ENCODE data around the gene PPP6R3. TPM values are rescaled to one million over a fixed set of nuclear protein-coding genes. Genes with fewer than 3 reads are reported as not detected.

The PPP6R3 gene
- total and polyA plus RNA-seq, 2 donors (not counting 3 experiments of a cell fraction or from before 2014, with no cell fraction given) = 31.7 to 98.8 TPM

- intact Hi-C loops (cut with micrococcal nuclease) (no loop called here), dilution Hi-C loops (cut with MboI; ENCODE audit: extremely low pct_ligation_motif_present, low sequenced_read_pairs) (no loop called here)
- ChIA-PET POLR2A (no interaction called here), CTCF (interaction anchor here (1.4 to 3.1 kb wide), 2 partner anchors 11 to 18 kb away, joined by 5 to 22 read pairs; no protein-coding TSS in a partner anchor)
- H4K20me1 ChIP-seq (replicated peaks; ENCODE audit: control insufficient read depth, extremely low read depth, insufficient read depth, low read length) = peaks cover 14% of the 10 kb centered on the region
- peaks cover 18% of the 10 kb centered on the region for H3K4me1 ChIP-seq (ENCODE audit: control insufficient read depth, extremely low read depth, insufficient read depth, low read length)
- FAIRE-seq (no peak), DNase-seq (ENCODE audit: low read depth, low spot score) (no peak)
- BruUV-seq (replicated peaks) = no TSS peak
- H3K4me2 ChIP-seq (ENCODE audit: insufficient read depth, low read length) = no peak overlapping the region
- TF ChIP-seq POLR2AphosphoS5 (IDR thresholded peaks at IDR 0.05; ENCODE audit: insufficient read depth, low read depth, low read length) (no peak), JUN (IDR thresholded peaks at IDR 0.05; ENCODE audit: borderline replicate concordance, insufficient read depth, insufficient read length, low read depth) (no peak), GATA2 (IDR thresholded peaks at IDR 0.05; ENCODE audit: insufficient read depth, insufficient read length, low read depth, low read length) (no peak), POLR2A (IDR thresholded peaks at IDR 0.05; ENCODE audit: low read depth, low read length) (no peak), MYC (IDR thresholded peaks at IDR 0.05; ENCODE audit: low read depth, low read length) (no peak), EZH2 (IDR thresholded peaks at IDR 0.05; ENCODE audit: borderline replicate concordance, low read depth, low read length, severe bottlenecking) (no peak), FOS (IDR thresholded peaks at IDR 0.05; ENCODE audit: borderline replicate concordance, insufficient read depth, low read length) (no peak)
- TF ChIP-seq, protein P1, sequence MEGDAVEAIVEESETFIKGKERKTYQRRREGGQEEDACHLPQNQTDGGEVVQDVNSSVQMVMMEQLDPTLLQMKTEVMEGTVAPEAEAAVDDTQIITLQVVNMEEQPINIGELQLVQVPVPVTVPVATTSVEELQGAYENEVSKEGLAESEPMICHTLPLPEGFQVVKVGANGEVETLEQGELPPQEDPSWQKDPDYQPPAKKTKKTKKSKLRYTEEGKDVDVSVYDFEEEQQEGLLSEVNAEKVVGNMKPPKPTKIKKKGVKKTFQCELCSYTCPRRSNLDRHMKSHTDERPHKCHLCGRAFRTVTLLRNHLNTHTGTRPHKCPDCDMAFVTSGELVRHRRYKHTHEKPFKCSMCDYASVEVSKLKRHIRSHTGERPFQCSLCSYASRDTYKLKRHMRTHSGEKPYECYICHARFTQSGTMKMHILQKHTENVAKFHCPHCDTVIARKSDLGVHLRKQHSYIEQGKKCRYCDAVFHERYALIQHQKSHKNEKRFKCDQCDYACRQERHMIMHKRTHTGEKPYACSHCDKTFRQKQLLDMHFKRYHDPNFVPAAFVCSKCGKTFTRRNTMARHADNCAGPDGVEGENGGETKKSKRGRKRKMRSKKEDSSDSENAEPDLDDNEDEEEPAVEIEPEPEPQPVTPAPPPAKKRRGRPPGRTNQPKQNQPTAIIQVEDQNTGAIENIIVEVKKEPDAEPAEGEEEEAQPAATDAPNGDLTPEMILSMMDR (IDR thresholded peaks at IDR 0.05; ENCODE audit: extremely low read depth in 1 of 2, insufficient read depth in 1 of 2, low read depth in 1 of 2, low read length in 2 of 2) = no peak
- TF ChIP-seq, protein P2, sequence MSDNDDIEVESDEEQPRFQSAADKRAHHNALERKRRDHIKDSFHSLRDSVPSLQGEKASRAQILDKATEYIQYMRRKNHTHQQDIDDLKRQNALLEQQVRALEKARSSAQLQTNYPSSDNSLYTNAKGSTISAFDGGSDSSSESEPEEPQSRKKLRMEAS (IDR thresholded peaks at IDR 0.05; ENCODE audit: insufficient read depth, insufficient read length) = no peak
- H3K27me3 ChIP-seq (ENCODE audit: control insufficient read depth in 2 of 2, insufficient read depth in 2 of 2, low read length in 2 of 2) = no peaks in the 10 kb centered on the region
- no peaks in the 10 kb centered on the region for H3K36me3 ChIP-seq (ENCODE audit: control insufficient read depth in 2 of 2, extremely low read depth in 1 of 2, insufficient read depth in 2 of 2, low read length in 2 of 2)
- no peak overlapping the region for H3K27ac ChIP-seq (ENCODE audit: insufficient read depth, low read depth, low read length)
- peaks cover 94% of the 10 kb centered on the region for H3K79me2 ChIP-seq (ENCODE audit: control insufficient read depth, insufficient read depth, low read length)
- no peak overlapping the region for H2AFZ ChIP-seq (ENCODE audit: low read depth, low read length)
- H3K9me1 ChIP-seq (replicated peaks; ENCODE audit: control insufficient read depth, extremely low read depth, insufficient read depth, low read length) = no peaks in the 10 kb centered on the region
- no peak overlapping the region for H3K9ac ChIP-seq (replicated peaks; ENCODE audit: extremely low read depth, insufficient read depth, low read length)
- no peak overlapping the region for H3K4me3 ChIP-seq (replicated peaks in 1 of 3; ENCODE audit: insufficient read depth in 1 of 3, low read depth in 1 of 3, low read length in 3 of 3)
- no peaks in the 10 kb centered on the region for H3K9me3 ChIP-seq (replicated peaks; ENCODE audit: control insufficient read depth, insufficient read depth, low read length)
Observed at GRCh38 chr11:68505596-68505995, 45.0 kb downstream of the PPP6R3 start.

Measured in endothelial cell of umbilical vein (primary cell).